Right lobe of liver (tissue), 6 donors: ENCODE measurements around the gene PTGER1. TPM values are rescaled to one million over a fixed set of nuclear protein-coding genes. Genes with fewer than 3 reads are reported as not detected.

Experiments used
- ATAC-seq, 4 donors: fragments of 200-7000 bp; cut with Tn5 transposase; one replicate each; pipeline ENCODE4 v1.9.1; 2020; ENCODE audit warnings: mild to moderate bottlenecking in 4 of 4, moderate library complexity in 4 of 4
- DNase-seq, 3 donors: peaks; one replicate each; pipeline ENCODE4 v3.0.0-alpha.2; 2020
- H3K27ac ChIP-seq, 3 donors: fragments of 200-600 bp; one replicate each; pipeline ENCODE4 v1.8.0; 2022
- H3K27me3 ChIP-seq, 2 donors: fragments of 200-600 bp; one replicate each; pipeline ENCODE4 v1.8.0; 2022
- H3K36me3 ChIP-seq, 4 donors: fragments of 200-600 bp; sonication (generic) in 1 of 4; one replicate each; pipeline versions ENCODE4 v1.5.1 to v1.8.0; 2017 to 2022; ENCODE audit warnings: control low read depth in 1 of 4
- H3K4me1 ChIP-seq, 4 donors: fragments of 200-600 bp; sonication (generic) in 1 of 4; one replicate each; pipeline versions ENCODE4 v1.5.1 to v1.8.0; 2017 to 2022; ENCODE audit warnings: control low read depth in 1 of 4
- H3K4me3 ChIP-seq, 3 donors: fragments of 200-600 bp; one replicate each; pipeline ENCODE4 v1.8.0; 2022
- H3K9me3 ChIP-seq, 4 donors: fragments of 200-600 bp; sonication (generic) in 1 of 4; one replicate each; pipeline versions ENCODE4 v1.5.1 to v1.8.0; 2017 to 2022; ENCODE audit warnings: control low read depth in 1 of 4
- POLR2A ChIP-seq: fragments of 450-650 bp; IDR thresholded peaks from one replicate; pipeline ENCODE4 v1.6.1; 2017; ENCODE audit warnings: antibody characterized with exemption, mild to moderate bottlenecking
- WGBS: methylation state at CpG from one replicate; pipeline ENCODE4 v1.1.6; 2018; ENCODE audit warnings: low coverage, low lambda C conversion rate; ENCODE audit not compliant: insufficient coverage; ENCODE audit errors: missing lambda C conversion rate; 5-methylcytosine and 5-hydroxymethylcytosine counted together
- intact Hi-C, 2 donors: fragments of 100-400 bp; cut with DNase I; formaldehyde crosslinking; loops; one replicate each; pipeline versions ENCODE4 v1.11.2 to v1.14.1; 2022
- total RNA-seq, 6 experiments: library from RNA; depleted of rRNA in 2 of 6; stranded (reverse); fragments of >200 nt in 2 of 6; fragmentation: NEBNext Ultra II Directional in 3 of 6; extraction: Animal tissue kit (Norgen Biotek cat#: 25700) in 3 of 6; gene quantifications; one replicate each; pipeline versions ENCODE4 v1.1.0 to v1.2.4, GENCODE V29; 2016 to 2023
- TF ChIP-seq, protein P1 (sequence below), 4 donors: fragments of 200-600 bp in 3 of 4; fragments of 450-650 bp in 1 of 4; IDR thresholded peaks; one replicate each; pipeline versions ENCODE4 v1.5.1 to v1.8.0; 2016 to 2022; ENCODE audit warnings: antibody characterized with exemption in 4 of 4, mild to moderate bottlenecking in 2 of 4
- donor health status: DM: no; HTN: yes; CAD: no.
- donor health status: DM: no; HTN: no; CAD: no.
- donor health status: DM: no; HTN: no; CAD: no.
- donor health status: DM: no; HTN: yes; CAD: no.
- donor health status: DM: no; HTN: yes; CAD: no.

Gene PTGER1
- total RNA-seq, 6 experiments from 2014 or later, result 0.16 to 0.32 (median 0.29) TPM; not detected in 2

DNA sequence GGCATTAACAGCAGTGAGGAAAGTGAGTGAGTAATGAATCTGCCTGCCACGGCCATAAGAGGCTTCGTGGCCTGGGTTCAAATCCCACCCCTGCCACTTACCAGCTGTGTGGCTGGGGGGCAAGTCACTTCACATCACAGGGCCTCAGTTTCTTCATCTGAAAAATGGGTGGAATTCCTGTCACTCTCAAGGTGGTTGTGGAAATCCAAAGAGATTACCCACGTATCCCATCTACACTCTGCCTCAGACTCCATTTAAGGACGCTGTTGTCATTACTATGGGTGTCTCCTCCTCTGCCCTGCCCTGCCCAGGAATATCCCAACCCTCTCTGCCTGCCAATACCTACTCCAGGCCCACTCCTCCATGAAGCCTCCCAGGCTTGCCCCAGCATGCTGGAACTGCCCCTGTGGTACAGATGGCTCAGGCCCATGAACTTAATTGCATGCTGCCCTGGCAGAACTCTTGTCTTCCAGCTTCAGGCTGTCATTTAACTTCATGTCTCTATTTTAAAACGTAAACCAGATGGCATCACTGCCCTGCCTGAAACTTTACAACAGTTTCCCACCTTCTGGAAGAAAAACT is 17.7 kb upstream of the PTGER1 start:
- Histone ChIP-seq H3K27me3 (no peaks in the 10 kb centered on the region), H3K9me3 (no peaks in the 10 kb centered on the region), H3K4me3 (no peak overlapping the region), H3K27ac (no peak overlapping the region), H3K4me1 (peaks cover 0 to 24% (median 9%) of the 10 kb centered on the region in 4 donors), H3K36me3 (peaks cover 0 to 11% (median 0%) of the 10 kb centered on the region in 4 donors)
- intact Hi-C loops, result no loop called here
- WGBS, result 93% methylated on average over 3 of the region's 5 CpGs
- ATAC-seq (no peak), DNase-seq (no peak)
- TF ChIP-seq, protein P1, sequence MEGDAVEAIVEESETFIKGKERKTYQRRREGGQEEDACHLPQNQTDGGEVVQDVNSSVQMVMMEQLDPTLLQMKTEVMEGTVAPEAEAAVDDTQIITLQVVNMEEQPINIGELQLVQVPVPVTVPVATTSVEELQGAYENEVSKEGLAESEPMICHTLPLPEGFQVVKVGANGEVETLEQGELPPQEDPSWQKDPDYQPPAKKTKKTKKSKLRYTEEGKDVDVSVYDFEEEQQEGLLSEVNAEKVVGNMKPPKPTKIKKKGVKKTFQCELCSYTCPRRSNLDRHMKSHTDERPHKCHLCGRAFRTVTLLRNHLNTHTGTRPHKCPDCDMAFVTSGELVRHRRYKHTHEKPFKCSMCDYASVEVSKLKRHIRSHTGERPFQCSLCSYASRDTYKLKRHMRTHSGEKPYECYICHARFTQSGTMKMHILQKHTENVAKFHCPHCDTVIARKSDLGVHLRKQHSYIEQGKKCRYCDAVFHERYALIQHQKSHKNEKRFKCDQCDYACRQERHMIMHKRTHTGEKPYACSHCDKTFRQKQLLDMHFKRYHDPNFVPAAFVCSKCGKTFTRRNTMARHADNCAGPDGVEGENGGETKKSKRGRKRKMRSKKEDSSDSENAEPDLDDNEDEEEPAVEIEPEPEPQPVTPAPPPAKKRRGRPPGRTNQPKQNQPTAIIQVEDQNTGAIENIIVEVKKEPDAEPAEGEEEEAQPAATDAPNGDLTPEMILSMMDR (IDR thresholded peaks at IDR 0.05), result no peak
- TF ChIP-seq POLR2A, result no peak

GRCh38 chr19:14487370-14488125 is 12.4 kb upstream of the PTGER1 start:
- TF ChIP-seq, protein P1 (IDR thresholded peaks at IDR 0.05), result no peak
- TF ChIP-seq POLR2A, result no peak
- WGBS, result 92% methylated on average over 12 of the region's 16 CpGs
- Histone ChIP-seq H3K27ac (no peak overlapping the region), H3K4me1 (no peaks in the 10 kb centered on the region), H3K9me3 (no peaks in the 10 kb centered on the region), H3K36me3 (peaks cover 0 to 11% (median 0%) of the 10 kb centered on the region in 4 donors), H3K4me3 (no peak overlapping the region), H3K27me3 (no peaks in the 10 kb centered on the region)
- intact Hi-C loops, result no loop called here
- ATAC-seq, result no peak
- no peak for DNase-seq

DNA sequence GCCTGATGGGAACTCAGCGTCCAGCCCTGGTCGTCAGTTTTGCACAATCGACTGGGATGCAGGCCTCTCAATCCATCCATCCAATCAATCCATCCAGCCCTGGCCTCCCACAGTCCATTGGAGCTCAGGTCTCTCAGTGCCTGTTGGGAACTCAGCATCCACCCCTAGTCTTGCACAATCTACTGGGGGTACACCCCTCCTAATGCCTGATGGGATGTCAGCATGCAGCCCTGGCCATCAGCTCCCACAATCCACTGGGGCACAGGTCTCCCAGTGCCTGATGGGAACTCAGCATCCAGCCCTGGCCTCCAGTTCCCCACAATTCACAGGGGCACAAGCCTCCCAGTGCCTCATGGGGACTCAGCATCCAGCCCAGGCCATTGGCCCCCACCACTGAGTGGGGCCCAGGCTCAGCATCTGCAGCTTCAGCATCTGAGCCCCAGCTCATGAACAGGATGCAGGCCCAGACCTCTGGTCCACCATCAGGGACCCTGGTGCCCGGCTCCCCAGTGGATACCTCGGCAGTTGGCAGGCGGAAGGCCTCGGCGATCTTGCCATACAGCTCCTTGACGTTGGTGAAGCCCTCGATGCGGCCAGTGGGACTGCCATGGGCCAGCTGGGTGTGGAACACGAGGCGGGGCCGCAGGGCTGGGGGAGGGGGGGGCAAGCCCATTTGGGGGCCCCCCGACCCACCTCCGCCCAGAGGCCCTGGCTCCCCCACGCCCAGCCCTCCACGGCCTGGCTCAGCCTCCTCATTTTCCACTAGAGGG is 7.2 kb upstream of the PTGER1 start:
- DNase-seq, result no peak
- Histone ChIP-seq H3K27me3 (no peaks in the 10 kb centered on the region), H3K4me1 (no peaks in the 10 kb centered on the region), H3K36me3 (peaks cover 0 to 5% (median under 1%) of the 10 kb centered on the region in 4 donors), H3K4me3 (no peak overlapping the region), H3K27ac (no peak overlapping the region), H3K9me3 (no peaks in the 10 kb centered on the region)
- WGBS, result 100% methylated on average over 1 of the region's 18 CpGs
- no peak for ATAC-seq
- intact Hi-C loops, result no loop called here
- TF ChIP-seq, protein P1 (IDR thresholded peaks at IDR 0.05), result no peak
- no peak for TF ChIP-seq POLR2A

GRCh38 chr19:14480700-14481079 is 5.5 kb upstream of the PTGER1 start:
- intact Hi-C loops, result no loop called here
- no peak for ATAC-seq
- no peaks in the 10 kb centered on the region for H3K9me3 ChIP-seq
- no peak overlapping the region for H3K27ac ChIP-seq
- no peak overlapping the region for H3K4me3 ChIP-seq
- no peaks in the 10 kb centered on the region for H3K4me1 ChIP-seq
- H3K27me3 ChIP-seq, result no peaks in the 10 kb centered on the region
- DNase-seq, result no peak
- peaks cover 0 to 5% (median under 1%) of the 10 kb centered on the region in 4 donors for H3K36me3 ChIP-seq
- TF ChIP-seq, protein P1 (IDR thresholded peaks at IDR 0.05), result no peak
- no peak for TF ChIP-seq POLR2A
- WGBS, result 100% methylated on average over 1 of the region's 5 CpGs
